Activated CD8-positive, alpha-beta memory T cell treated with anti-CD3 and anti-CD28 coated beads, Interleukin-2, amount 10 ng/mL, durations not matched to agents 7 days and 5 days (primary cell): ENCODE measurements around the gene NCR1. TPM values are rescaled to one million over a fixed set of nuclear protein-coding genes. Genes with fewer than 3 reads are reported as not detected.
"Not testable (repeated sequence)": the region's sequence is repeated elsewhere in the genome, so short reads cannot be mapped to it uniquely, and the experiment has no call there.

ENCODE experiments used
- ATAC-seq: fragments of 150-1000 bp; cut with Tn5 transposase; one replicate; pipeline ENCODE4 v1.10.0; 2021; ENCODE audit warnings: moderate library complexity
- CTCF ChIA-PET: fragments of 350-600 bp; sonication (Branson Sonifier 250); formaldehyde crosslinking; loops from one replicate; lab custom pipeline; 2021; ENCODE audit warnings: antibody characterized with exemption; lab: Charles Lee
- DNase-seq: peaks from one replicate; pipeline ENCODE4 v3.0.0-alpha.2; 2020
- H3K27ac Mint-ChIP-seq: one replicate; pipeline ENCODE4 v1.8.0; 2021; ENCODE audit warnings: mild to moderate bottlenecking, mixed read lengths
- H3K27me3 Mint-ChIP-seq: one replicate; pipeline ENCODE4 v1.8.0; 2021; ENCODE audit warnings: mixed read lengths
- H3K36me3 Mint-ChIP-seq: one replicate; pipeline ENCODE4 v1.8.0; 2021; ENCODE audit warnings: mild to moderate bottlenecking, mixed read lengths
- H3K4me1 Mint-ChIP-seq: one replicate; pipeline ENCODE4 v1.8.0; 2021; ENCODE audit warnings: mixed read lengths
- H3K4me3 Mint-ChIP-seq: one replicate; pipeline ENCODE4 v1.8.0; 2021; ENCODE audit warnings: mild to moderate bottlenecking, moderate library complexity, mixed read lengths
- H3K9me3 Mint-ChIP-seq: one replicate; pipeline ENCODE4 v1.8.0; 2022; ENCODE audit warnings: low read depth, mixed read lengths
- total RNA-seq, 2 experiments: library from RNA; stranded (reverse); gene quantifications; one replicate each; pipeline ENCODE4 v1.2.3, GENCODE V29; 2021

The NCR1 gene
- total RNA-seq, 2 experiments from 2014 or later: 0.80 to 2.5 TPM

GRCh38 chr19:54894106-54894505, 11.8 kb upstream of the NCR1 start:
- CTCF ChIA-PET, ATAC-seq, DNase-seq, H3K27me3 Mint-ChIP-seq, H3K9me3 Mint-ChIP-seq, H3K27ac Mint-ChIP-seq, H3K4me3 Mint-ChIP-seq, H3K4me1 Mint-ChIP-seq, H3K36me3 Mint-ChIP-seq: not testable (repeated sequence)

GRCh38 chr19:54896036-54896435, 9.9 kb upstream of the NCR1 start:
- no peak overlapping the region for H3K27ac Mint-ChIP-seq
- DNase-seq (no peak), ATAC-seq (no peak)
- no peak overlapping the region for H3K4me3 Mint-ChIP-seq
- H3K36me3 Mint-ChIP-seq: no peaks in the 10 kb centered on the region
- H3K27me3 Mint-ChIP-seq: peaks cover 6% of the 10 kb centered on the region
- H3K4me1 Mint-ChIP-seq: no peaks in the 10 kb centered on the region
- CTCF ChIA-PET: no interaction called here
- H3K9me3 Mint-ChIP-seq: no peaks in the 10 kb centered on the region

- H3K27me3 Mint-ChIP-seq: not testable (repeated sequence)
Measured at GRCh38 chr19:54898685-54899084, 7.3 kb upstream of the NCR1 start.

GRCh38 chr19:54899646-54900045, 6.3 kb upstream of the NCR1 start:
- H3K27me3 Mint-ChIP-seq, DNase-seq, CTCF ChIA-PET, H3K36me3 Mint-ChIP-seq, H3K9me3 Mint-ChIP-seq, H3K27ac Mint-ChIP-seq, H3K4me3 Mint-ChIP-seq, H3K4me1 Mint-ChIP-seq, ATAC-seq: not testable (repeated sequence)

More at GRCh38 chr19:54898685-54899084, 7.3 kb upstream of the NCR1 start:
- CTCF ChIA-PET: interaction anchor here (0.8 kb wide), 1 partner anchor 17 kb away, joined by 4 read pairs; no protein-coding TSS in a partner anchor
- not testable (repeated sequence) for DNase-seq, H3K4me1 Mint-ChIP-seq, ATAC-seq, H3K36me3 Mint-ChIP-seq, H3K27ac Mint-ChIP-seq, H3K4me3 Mint-ChIP-seq, H3K9me3 Mint-ChIP-seq

GRCh38 chr19:54901153-54901552, 4.8 kb upstream of the NCR1 start:
- H3K27ac Mint-ChIP-seq, H3K36me3 Mint-ChIP-seq, H3K9me3 Mint-ChIP-seq, DNase-seq, ATAC-seq, H3K4me1 Mint-ChIP-seq, H3K4me3 Mint-ChIP-seq, H3K27me3 Mint-ChIP-seq: not testable (repeated sequence)
- CTCF ChIA-PET: interaction anchor here (1.2 kb wide), 1 partner anchor 20 kb away, joined by 3 read pairs; no protein-coding TSS in a partner anchor

GRCh38 chr19:54902061-54902460, 3.9 kb upstream of the NCR1 start:
- Mint-ChIP-seq H3K27me3 (peaks cover 6% of the 10 kb centered on the region), H3K27ac (no peak overlapping the region), H3K36me3 (no peaks in the 10 kb centered on the region), H3K4me3 (no peak overlapping the region), H3K9me3 (no peaks in the 10 kb centered on the region), H3K4me1 (peaks cover 8% of the 10 kb centered on the region)
- no peak for DNase-seq
- CTCF ChIA-PET: interaction anchor here (1.2 kb wide), 1 partner anchor 21 kb away, joined by 3 read pairs; no protein-coding TSS in a partner anchor
- ATAC-seq: no peak

- DNase-seq: no peak
- no peak for ATAC-seq
- H3K4me1 Mint-ChIP-seq: peaks cover 8% of the 10 kb centered on the region
- peaks cover 2% of the 10 kb centered on the region for H3K27me3 Mint-ChIP-seq
- no peak overlapping the region for H3K27ac Mint-ChIP-seq
- H3K36me3 Mint-ChIP-seq: no peaks in the 10 kb centered on the region
- H3K9me3 Mint-ChIP-seq: no peaks in the 10 kb centered on the region
- CTCF ChIA-PET: interaction anchor here (1.2 kb wide), 1 partner anchor 12 kb away, joined by 3 read pairs; no protein-coding TSS in a partner anchor
- no peak overlapping the region for H3K4me3 Mint-ChIP-seq
Measured at GRCh38 chr19:54903303-54903702, 2.6 kb upstream of the NCR1 start.

GRCh38 chr19:54904261-54904660, 1.7 kb upstream of the NCR1 start:
- not testable (repeated sequence) for H3K36me3 Mint-ChIP-seq, H3K9me3 Mint-ChIP-seq, H3K4me1 Mint-ChIP-seq, DNase-seq, ATAC-seq, H3K27me3 Mint-ChIP-seq, H3K4me3 Mint-ChIP-seq, H3K27ac Mint-ChIP-seq
- CTCF ChIA-PET: interaction anchor here (1.2 kb wide), 1 partner anchor 13 kb away, joined by 3 read pairs; no protein-coding TSS in a partner anchor

- no peaks in the 10 kb centered on the region for H3K36me3 Mint-ChIP-seq
- H3K4me3 Mint-ChIP-seq: peak overlapping the region; percentile 1
- no peak for DNase-seq
- peak overlapping the region; percentile 54 for H3K27ac Mint-ChIP-seq
- peaks cover 8% of the 10 kb centered on the region for H3K4me1 Mint-ChIP-seq
- H3K9me3 Mint-ChIP-seq: no peaks in the 10 kb centered on the region
- no peaks in the 10 kb centered on the region for H3K27me3 Mint-ChIP-seq
- ATAC-seq: no peak
- CTCF ChIA-PET: no interaction called here
Measured at GRCh38 chr19:54905421-54905802, 536 bp upstream of the NCR1 start.

- no peaks in the 10 kb centered on the region for H3K9me3 Mint-ChIP-seq
- DNase-seq (no peak), ATAC-seq (no peak)
- H3K4me1 Mint-ChIP-seq: peaks cover 8% of the 10 kb centered on the region
- H3K36me3 Mint-ChIP-seq: no peaks in the 10 kb centered on the region
- no peaks in the 10 kb centered on the region for H3K27me3 Mint-ChIP-seq
- H3K27ac Mint-ChIP-seq: no peak overlapping the region
- no peak overlapping the region for H3K4me3 Mint-ChIP-seq
- CTCF ChIA-PET: interaction anchor here (0.9 kb wide), 1 partner anchor 26 kb away, joined by 3 read pairs; no protein-coding TSS in a partner anchor
Measured at GRCh38 chr19:54906819-54907218, 871 bp downstream of the NCR1 start.

- not testable (repeated sequence) for H3K27me3 Mint-ChIP-seq, H3K4me3 Mint-ChIP-seq, H3K9me3 Mint-ChIP-seq, ATAC-seq, H3K27ac Mint-ChIP-seq, H3K36me3 Mint-ChIP-seq, H3K4me1 Mint-ChIP-seq, DNase-seq
- CTCF ChIA-PET: interaction anchor here (0.7 to 0.9 kb wide), 2 partner anchors 27 to 152 kb away, joined by 3 read pairs; no protein-coding TSS in a partner anchor
Measured at GRCh38 chr19:54907899-54908298, 2.0 kb downstream of the NCR1 start.

- H3K4me1 Mint-ChIP-seq: peaks cover 12% of the 10 kb centered on the region
- CTCF ChIA-PET: interaction anchor here (0.7 kb wide), 1 partner anchor 1317 kb away, joined by 4 read pairs; no protein-coding TSS in a partner anchor
- H3K27ac Mint-ChIP-seq: no peak overlapping the region
- no peaks in the 10 kb centered on the region for H3K27me3 Mint-ChIP-seq
- ATAC-seq: no peak
- no peaks in the 10 kb centered on the region for H3K9me3 Mint-ChIP-seq
- no peak overlapping the region for H3K4me3 Mint-ChIP-seq
- DNase-seq: no peak
- no peaks in the 10 kb centered on the region for H3K36me3 Mint-ChIP-seq
Measured at GRCh38 chr19:54916822-54917221, 10.9 kb downstream of the NCR1 start.

- no peaks in the 10 kb centered on the region for H3K27me3 Mint-ChIP-seq
- H3K9me3 Mint-ChIP-seq: no peaks in the 10 kb centered on the region
- peaks cover 12% of the 10 kb centered on the region for H3K4me1 Mint-ChIP-seq
- H3K27ac Mint-ChIP-seq: no peak overlapping the region
- DNase-seq: no peak
- ATAC-seq: no peak
- H3K4me3 Mint-ChIP-seq: no peak overlapping the region
- H3K36me3 Mint-ChIP-seq: peaks cover 2% of the 10 kb centered on the region
- CTCF ChIA-PET: no interaction called here
Measured at GRCh38 chr19:54918499-54918898, 12.6 kb downstream of the NCR1 start.

- H3K27ac Mint-ChIP-seq, CTCF ChIA-PET, H3K36me3 Mint-ChIP-seq, H3K9me3 Mint-ChIP-seq, H3K4me3 Mint-ChIP-seq, H3K27me3 Mint-ChIP-seq, DNase-seq, ATAC-seq: not testable (repeated sequence)
- H3K4me1 Mint-ChIP-seq: peaks cover 12% of the 10 kb centered on the region
Measured at GRCh38 chr19:54919646-54920563, 14.0 kb downstream of the NCR1 start.
